GM21619 (cell line): ENCODE measurements around the gene HOXD8.

ENCODE experiments used
- ATAC-seq: cut with Tn5 transposase; IDR thresholded peaks from one replicate; pipeline ENCODE4 v1.9.1; 2021; ENCODE audit not compliant: unreplicated experiment

The HOXD8 gene

GRCh38 chr2:176102309-176102866 lies 27.1 kb upstream of the HOXD8 start:
- no peak for ATAC-seq

GRCh38 chr2:176103194-176103593 lies 26.3 kb upstream of the HOXD8 start:
- no peak for ATAC-seq

- ATAC-seq, result no peak
Observed at GRCh38 chr2:176103742-176104315, 25.7 kb upstream of the HOXD8 start.

GRCh38 chr2:176104316-176105077 lies 25.0 kb upstream of the HOXD8 start:
- no peak for ATAC-seq

- no peak for ATAC-seq
Observed at GRCh38 chr2:176105078-176105729, 24.3 kb upstream of the HOXD8 start.

- ATAC-seq, result no peak
Observed at GRCh38 chr2:176105730-176106580, 23.6 kb upstream of the HOXD8 start.

GRCh38 chr2:176106581-176107539 lies 22.6 kb upstream of the HOXD8 start, which contains the start of gene HOXD11:
TSS of gene HOXD11 (plus strand) at chr2:176107280. CDS start at chr2:176107356, 76 bp downstream.
- ATAC-seq, result no peak

- ATAC-seq, result no peak
Observed at GRCh38 chr2:176107731-176108181, 21.7 kb upstream of the HOXD8 start.

GRCh38 chr2:176109192-176109901 lies 20.2 kb upstream of the HOXD8 start:
- no peak for ATAC-seq

- no peak for ATAC-seq
Observed at GRCh38 chr2:176109946-176110345, 19.6 kb upstream of the HOXD8 start.

- no peak for ATAC-seq
Observed at GRCh38 chr2:176110415-176111308, 18.8 kb upstream of the HOXD8 start.

- ATAC-seq, result no peak
Observed at GRCh38 chr2:176111309-176111663, 18.2 kb upstream of the HOXD8 start.

GRCh38 chr2:176111846-176112374 lies 17.6 kb upstream of the HOXD8 start:
- ATAC-seq, result no peak

GRCh38 chr2:176112375-176113302 lies 16.9 kb upstream of the HOXD8 start:
- ATAC-seq, result no peak

GRCh38 chr2:176114120-176114929 lies 15.2 kb upstream of the HOXD8 start:
- no peak for ATAC-seq
